ENCODE results near the gene AMBRA1.
"Not testable (repeated sequence)": the region's sequence is repeated elsewhere in the genome, so short reads cannot be mapped to it uniquely, and the experiment has no call there.

Gene AMBRA1

GRCh38 chr11:46378811-46379481 is 214.9 kb downstream of the AMBRA1 start:
- DNase-seq: no peak

GRCh38 chr11:46378296-46378695 is 215.5 kb downstream of the AMBRA1 start:
- DNase-seq: no peak

- no peak for DNase-seq
Observed at GRCh38 chr11:46377831-46378230, 216.0 kb downstream of the AMBRA1 start.

- DNase-seq: no peak
Observed at GRCh38 chr11:46377290-46377689, 216.5 kb downstream of the AMBRA1 start.

GRCh38 chr11:46376258-46377050 is 217.4 kb downstream of the AMBRA1 start:
- no peak for DNase-seq

- DNase-seq: no peak
Observed at GRCh38 chr11:46375392-46376101, 218.3 kb downstream of the AMBRA1 start.

- DNase-seq: no peak
Observed at GRCh38 chr11:46374815-46375214, 219.0 kb downstream of the AMBRA1 start.

GRCh38 chr11:46373787-46374740 is 219.8 kb downstream of the AMBRA1 start:
- DNase-seq: no peak

GRCh38 chr11:46372501-46372900 is 221.3 kb downstream of the AMBRA1 start:
- not testable (repeated sequence) for DNase-seq

GRCh38 chr11:46372086-46372485 is 221.7 kb downstream of the AMBRA1 start:
- DNase-seq: no peak

GRCh38 chr11:46371262-46371661 is 222.6 kb downstream of the AMBRA1 start:
- DNase-seq: not testable (repeated sequence)

GRCh38 chr11:46370253-46370652 is 223.6 kb downstream of the AMBRA1 start:
- no peak for DNase-seq

GRCh38 chr11:46369458-46370152 is 224.2 kb downstream of the AMBRA1 start:
- peak; percentile 67 for DNase-seq

- no peak for DNase-seq
Observed at GRCh38 chr11:46367916-46368267, 225.9 kb downstream of the AMBRA1 start.

GRCh38 chr11:46367244-46367915 is 226.4 kb downstream of the AMBRA1 start:
- peak; percentile 80 for DNase-seq

- DNase-seq: no peak
Observed at GRCh38 chr11:46366661-46367161, 227.1 kb downstream of the AMBRA1 start.

- no peak for DNase-seq
Observed at GRCh38 chr11:46366260-46366659, 227.6 kb downstream of the AMBRA1 start.

- no peak for DNase-seq
Observed at GRCh38 chr11:46364791-46365190, 229.0 kb downstream of the AMBRA1 start.

- no peak for DNase-seq
Observed at GRCh38 chr11:46364056-46364455, 229.8 kb downstream of the AMBRA1 start.

GRCh38 chr11:46363455-46364005 is 230.3 kb downstream of the AMBRA1 start:
- DNase-seq: peak; percentile 86

GRCh38 chr11:46363031-46363407 is 230.8 kb downstream of the AMBRA1 start:
- peak; percentile 93 for DNase-seq

Measured in suppressor macrophage treated with lipopolysaccharide for 4 hours (primary cell).